GM12878 (cell line): ENCODE data around the gene NOP10. TPM values are rescaled to one million over a fixed set of nuclear protein-coding genes. Genes with fewer than 3 reads are reported as not detected.
A peak's percentile ranks its signal among the peaks of the same experiment; 100 is the strongest.

ENCODE experiments used
- ATAC-seq: fragments of 200-7000 bp; cut with Tn5 transposase; 3 replicates; pipeline ENCODE4 v1.9.1; 2020; ENCODE audit warnings: mild to moderate bottlenecking, moderate library complexity
- BruUV-seq: library from RNA; stranded (reverse); fragments of 400-500 nt; replicated peaks from 2 replicates; lab custom pipeline; 2021; lab: Mats Ljungman, UMichigan
- CTCF ChIA-PET: fragments of 300-600 bp; sonication (Branson Sonifier 250); formaldehyde crosslinking; extraction: SDS; loops from one replicate; lab custom pipeline; 2021; ENCODE audit warnings: inconsistent platforms; lab: Yijun Ruan, JAX
- POLR2A ChIA-PET: fragments of 350-600 bp; formaldehyde crosslinking; extraction: SDS; loops from one replicate; lab custom pipeline; 2021; ENCODE audit warnings: inconsistent platforms; lab: Charles Lee
- RAD21 ChIA-PET: fragments of 300-600 bp; sonication (Branson Sonifier 250); formaldehyde crosslinking; loops from one replicate; lab custom pipeline; 2023; ENCODE audit warnings: antibody characterized with exemption; ENCODE audit not compliant: unreplicated experiment; lab: Charles Lee
- SMC1A ChIA-PET: fragments of 300-600 bp; sonication (Branson Sonifier 250); formaldehyde crosslinking; loops from one replicate; lab custom pipeline; 2023; ENCODE audit not compliant: unreplicated experiment, uncharacterized antibody; lab: Charles Lee
- DNase-seq: peaks from one replicate; pipeline ENCODE4 v3.0.0-alpha.2; 2011; ENCODE audit warnings: low read depth, low spot score
- FAIRE-seq: peaks from 3 replicates; lab custom pipeline; 2011; peaks lifted over from hg19 to GRCh38; lab: Jason Lieb, UNC
- H2AFZ ChIP-seq: 2 replicates; pipeline ENCODE4 v1.6.0; 2011; ENCODE audit warnings: low read depth, low read length, control low read depth; ENCODE audit not compliant: control insufficient read depth
- H3K27ac ChIP-seq: 2 replicates; pipeline ENCODE4 v1.5.1; 2011; ENCODE audit warnings: control low read depth; ENCODE audit not compliant: control insufficient read depth, insufficient read depth
- H3K27me3 ChIP-seq, 2 experiments: replicated peaks in 1 of 2; 2 replicates each; pipeline versions ENCODE4 v1.6.0 to v1.6.1; 2011; ENCODE audit warnings: low read length in 1 of 2; ENCODE audit not compliant: control insufficient read depth in 2 of 2, insufficient read depth in 2 of 2
- H3K36me3 ChIP-seq, 2 experiments: 2 replicates each; pipeline ENCODE4 v1.5.1; 2011; ENCODE audit warnings: low read length in 1 of 2; ENCODE audit not compliant: control insufficient read depth in 2 of 2, insufficient read depth in 2 of 2
- H3K4me1 ChIP-seq: 2 replicates; pipeline ENCODE4 v1.6.1; 2011; ENCODE audit warnings: mild to moderate bottlenecking, low read length, moderate library complexity, mixed read lengths; ENCODE audit not compliant: control insufficient read depth, insufficient read depth
- H3K4me2 ChIP-seq: 2 replicates; pipeline ENCODE4 v1.6.0; 2011; ENCODE audit warnings: control low read depth; ENCODE audit not compliant: control insufficient read depth, insufficient read depth
- H3K4me3 ChIP-seq: fragments of 200-600 bp; sonication (generic); 2 replicates; pipeline ENCODE4 v1.5.1; 2016
- H3K79me2 ChIP-seq: 2 replicates; pipeline ENCODE4 v1.6.0; 2011; ENCODE audit warnings: low read length; ENCODE audit not compliant: control insufficient read depth, insufficient read depth
- H3K9ac ChIP-seq: 2 replicates; pipeline ENCODE4 v1.8.0; 2011; ENCODE audit warnings: low read length, control low read depth, mixed read lengths; ENCODE audit not compliant: control insufficient read depth, insufficient read depth
- H3K9me3 ChIP-seq: replicated peaks from 3 replicates; pipeline ENCODE4 v1.5.1; 2011; ENCODE audit warnings: mild to moderate bottlenecking, low read length; ENCODE audit not compliant: control insufficient read depth, insufficient read depth
- H4K20me1 ChIP-seq: 2 replicates; pipeline ENCODE4 v1.6.0; 2011; ENCODE audit not compliant: control insufficient read depth, insufficient read depth
- CHD1 ChIP-seq: IDR thresholded peaks from 2 replicates; pipeline ENCODE4 v1.6.1; 2012; ENCODE audit warnings: low read depth, low read length, improper control_type of control experiment
- POU2F2 ChIP-seq: IDR thresholded peaks from 3 replicates; pipeline ENCODE4 v1.6.1; 2011; ENCODE audit warnings: low read depth, mild to moderate bottlenecking, low read length, borderline replicate concordance
- SIX5 ChIP-seq: IDR thresholded peaks from 2 replicates; pipeline ENCODE4 v1.6.1; 2011; ENCODE audit warnings: mild to moderate bottlenecking, low read depth, low read length, moderate library complexity; ENCODE audit not compliant: severe bottlenecking
- TBL1XR1 ChIP-seq: IDR thresholded peaks from 2 replicates; pipeline ENCODE4 v1.6.1; 2012; ENCODE audit warnings: low read depth, low read length, improper control_type of control experiment
- ZBED1 ChIP-seq: IDR thresholded peaks from 2 replicates; pipeline ENCODE4 v1.6.1; 2016; ENCODE audit warnings: borderline replicate concordance
- WGBS: methylation state at CpG from one replicate; pipeline ENCODE4 v1.1.6; 2016; ENCODE audit warnings: low lambda C conversion rate; ENCODE audit not compliant: insufficient replicate concordance, insufficient coverage; ENCODE audit errors: missing lambda C conversion rate; 5-methylcytosine and 5-hydroxymethylcytosine counted together
- in situ Hi-C: fragments of 300-500 bp; cut with MboI; formaldehyde crosslinking; loops from 9 replicates; pipeline ENCODE4 v1.14.3; 2018; ENCODE audit warnings: mixed read lengths
- intact Hi-C: fragments of 100-400 bp; cut with micrococcal nuclease; formaldehyde crosslinking; loops from one replicate; pipeline ENCODE4 v1.14.2; 2022; ENCODE audit not compliant: unreplicated experiment
- polyA plus RNA-seq, 11 experiments: library from polyadenylated mRNA; depleted of rRNA in 4 of 11; unstranded in 6 of 11; stranded (reverse) in 5 of 11; fragments of >200 nt; fragmentation: Nextera tagmentation in 4 of 11; fragmentation: Illumina TruSeq in 1 of 11; extraction: Ambion mirVana in 4 of 11; extraction: Trizol in 1 of 11; gene quantifications; 1 replicate in 1 of 11; 2 replicates in 10 of 11; pipeline versions ENCODE4 v1.2.1 to v1.2.3, GENCODE V29; 2011 to 2016; ENCODE audit warnings: inconsistent platforms in 2 of 11, missing spikeins in 2 of 11, low read depth in 1 of 11
- total RNA-seq, 4 experiments: library from RNA; depleted of rRNA in 3 of 4; stranded (reverse); fragments of >200 nt in 3 of 4; fragmentation: Illumina TruSeq in 1 of 4; extraction: Trizol in 1 of 4; gene quantifications; 2 replicates each; pipeline versions ENCODE4 v1.2.1 to v1.2.3, GENCODE V29; 2013 to 2021
- TF ChIP-seq, protein P1 (sequence below): fragments of 450-650 bp; IDR thresholded peaks from 2 replicates; pipeline ENCODE4 v1.6.1; 2016; ENCODE audit warnings: mild to moderate bottlenecking, moderate library complexity, borderline replicate concordance
- TF ChIP-seq, protein P2 (sequence below): fragments of 450-650 bp; IDR thresholded peaks from 2 replicates; pipeline ENCODE4 v1.6.1; 2014; ENCODE audit warnings: mild to moderate bottlenecking
- TF ChIP-seq, protein P3 (sequence below): IDR thresholded peaks from 2 replicates; pipeline ENCODE4 v1.6.1; 2011; ENCODE audit warnings: borderline replicate concordance, low read depth, mild to moderate bottlenecking, moderate library complexity, low read length; ENCODE audit not compliant: insufficient read depth, poor library complexity, severe bottlenecking
- TF ChIP-seq, protein P4 (sequence below): fragments of 450-650 bp; IDR thresholded peaks from 2 replicates; pipeline ENCODE4 v1.6.1; 2017; ENCODE audit warnings: antibody characterized with exemption, mild to moderate bottlenecking, moderate library complexity

The NOP10 gene
- total and polyA plus RNA-seq, 10 of the 15 experiments (the other 5 are each of a cell fraction or from before 2014, with no cell fraction given) = 225 to 1,778 (median 537) TPM

DNA sequence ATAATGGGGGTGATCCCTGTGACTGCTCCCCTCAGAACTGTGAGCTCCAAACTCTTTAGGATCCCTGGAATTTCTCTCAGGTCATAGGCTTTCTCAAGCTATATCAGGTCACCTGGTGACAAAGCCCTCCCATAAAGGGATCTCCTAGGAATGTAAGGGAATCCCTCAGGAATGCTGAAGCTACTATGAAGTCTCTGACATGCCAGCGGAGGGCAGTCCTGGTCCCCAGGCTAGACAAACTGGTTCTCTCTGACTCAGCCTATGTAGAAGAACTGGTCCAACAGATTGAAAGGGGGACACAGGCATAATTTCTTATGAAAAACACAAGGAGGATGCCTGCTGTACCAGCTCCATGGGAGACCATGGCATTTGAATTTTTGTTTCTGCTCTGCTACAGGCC, 17.4 kb upstream of the NOP10 start (continued):
- TF ChIP-seq ZBED1 = no peak
- TF ChIP-seq, all 136 proteins: peak for 0

DNA sequence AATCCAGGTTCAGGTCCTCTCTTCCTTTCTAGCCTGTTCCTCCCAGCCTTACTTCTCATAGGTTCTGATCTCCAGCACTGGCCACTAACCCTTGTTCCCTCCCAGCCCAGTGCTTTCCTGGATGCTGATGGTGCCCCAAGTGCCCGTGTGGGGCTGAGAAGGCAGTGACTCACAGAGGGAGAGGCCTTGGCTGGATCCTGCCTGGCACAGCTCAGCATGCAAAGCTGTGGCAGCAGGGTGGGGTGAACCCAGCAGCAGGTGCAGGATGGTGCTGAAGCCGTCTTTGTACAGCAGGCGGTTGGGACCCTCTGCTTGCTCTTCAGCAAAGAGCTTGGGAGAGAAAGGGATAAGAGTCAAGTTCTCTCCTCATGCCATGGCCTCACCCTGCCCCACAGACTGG, 16.5 kb upstream of the NOP10 start:
- DNase-seq (no peak), FAIRE-seq (no peak), ATAC-seq (no peak)
- Histone ChIP-seq H3K27ac (no peak overlapping the region), H3K4me2 (no peak overlapping the region), H3K4me1 (no peaks in the 10 kb centered on the region), H3K9ac (no peak overlapping the region), H2AFZ (no peak overlapping the region), H3K36me3 (peaks cover 0 to 21% of the 10 kb centered on the region in 2 experiments), H3K79me2 (no peaks in the 10 kb centered on the region; the same call in 1 of the 2 replicates), H4K20me1 (no peaks in the 10 kb centered on the region), H3K4me3 (no peak overlapping the region), H3K27me3 (no peaks in the 10 kb centered on the region), H3K9me3 (no peaks in the 10 kb centered on the region)
- intact Hi-C loops (no loop called here), in situ Hi-C loops (no loop called here)
- SMC1A ChIA-PET = interaction anchor here (0.9 kb wide), 1 partner anchor 24 kb away, joined by 3 read pairs; no protein-coding TSS in a partner anchor
- TSS peak; percentile 42 for BruUV-seq
- RAD21 ChIA-PET = interaction anchor here (1.5 kb wide), 1 partner anchor 8 kb away, joined by 3 read pairs; the partner anchor contains the start of gene LPCAT4
- POLR2A ChIA-PET = interaction anchor here (0.5 kb wide), 1 partner anchor 156 kb away, joined by 4 read pairs; no protein-coding TSS in a partner anchor
- TF ChIP-seq, protein P1, sequence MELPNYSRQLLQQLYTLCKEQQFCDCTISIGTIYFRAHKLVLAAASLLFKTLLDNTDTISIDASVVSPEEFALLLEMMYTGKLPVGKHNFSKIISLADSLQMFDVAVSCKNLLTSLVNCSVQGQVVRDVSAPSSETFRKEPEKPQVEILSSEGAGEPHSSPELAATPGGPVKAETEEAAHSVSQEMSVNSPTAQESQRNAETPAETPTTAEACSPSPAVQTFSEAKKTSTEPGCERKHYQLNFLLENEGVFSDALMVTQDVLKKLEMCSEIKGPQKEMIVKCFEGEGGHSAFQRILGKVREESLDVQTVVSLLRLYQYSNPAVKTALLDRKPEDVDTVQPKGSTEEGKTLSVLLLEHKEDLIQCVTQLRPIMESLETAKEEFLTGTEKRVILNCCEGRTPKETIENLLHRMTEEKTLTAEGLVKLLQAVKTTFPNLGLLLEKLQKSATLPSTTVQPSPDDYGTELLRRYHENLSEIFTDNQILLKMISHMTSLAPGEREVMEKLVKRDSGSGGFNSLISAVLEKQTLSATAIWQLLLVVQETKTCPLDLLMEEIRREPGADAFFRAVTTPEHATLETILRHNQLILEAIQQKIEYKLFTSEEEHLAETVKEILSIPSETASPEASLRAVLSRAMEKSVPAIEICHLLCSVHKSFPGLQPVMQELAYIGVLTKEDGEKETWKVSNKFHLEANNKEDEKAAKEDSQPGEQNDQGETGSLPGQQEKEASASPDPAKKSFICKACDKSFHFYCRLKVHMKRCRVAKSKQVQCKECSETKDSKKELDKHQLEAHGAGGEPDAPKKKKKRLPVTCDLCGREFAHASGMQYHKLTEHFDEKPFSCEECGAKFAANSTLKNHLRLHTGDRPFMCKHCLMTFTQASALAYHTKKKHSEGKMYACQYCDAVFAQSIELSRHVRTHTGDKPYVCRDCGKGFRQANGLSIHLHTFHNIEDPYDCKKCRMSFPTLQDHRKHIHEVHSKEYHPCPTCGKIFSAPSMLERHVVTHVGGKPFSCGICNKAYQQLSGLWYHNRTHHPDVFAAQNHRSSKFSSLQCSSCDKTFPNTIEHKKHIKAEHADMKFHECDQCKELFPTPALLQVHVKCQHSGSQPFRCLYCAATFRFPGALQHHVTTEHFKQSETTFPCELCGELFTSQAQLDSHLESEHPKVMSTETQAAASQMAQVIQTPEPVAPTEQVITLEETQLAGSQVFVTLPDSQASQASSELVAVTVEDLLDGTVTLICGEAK = no peak
- TF ChIP-seq POU2F2 (no peak), TBL1XR1 (no peak), SIX5 (no peak), CHD1 (no peak)
- TF ChIP-seq, protein P2, sequence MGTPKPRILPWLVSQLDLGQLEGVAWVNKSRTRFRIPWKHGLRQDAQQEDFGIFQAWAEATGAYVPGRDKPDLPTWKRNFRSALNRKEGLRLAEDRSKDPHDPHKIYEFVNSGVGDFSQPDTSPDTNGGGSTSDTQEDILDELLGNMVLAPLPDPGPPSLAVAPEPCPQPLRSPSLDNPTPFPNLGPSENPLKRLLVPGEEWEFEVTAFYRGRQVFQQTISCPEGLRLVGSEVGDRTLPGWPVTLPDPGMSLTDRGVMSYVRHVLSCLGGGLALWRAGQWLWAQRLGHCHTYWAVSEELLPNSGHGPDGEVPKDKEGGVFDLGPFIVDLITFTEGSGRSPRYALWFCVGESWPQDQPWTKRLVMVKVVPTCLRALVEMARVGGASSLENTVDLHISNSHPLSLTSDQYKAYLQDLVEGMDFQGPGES = no peak
- TF ChIP-seq, protein P3, sequence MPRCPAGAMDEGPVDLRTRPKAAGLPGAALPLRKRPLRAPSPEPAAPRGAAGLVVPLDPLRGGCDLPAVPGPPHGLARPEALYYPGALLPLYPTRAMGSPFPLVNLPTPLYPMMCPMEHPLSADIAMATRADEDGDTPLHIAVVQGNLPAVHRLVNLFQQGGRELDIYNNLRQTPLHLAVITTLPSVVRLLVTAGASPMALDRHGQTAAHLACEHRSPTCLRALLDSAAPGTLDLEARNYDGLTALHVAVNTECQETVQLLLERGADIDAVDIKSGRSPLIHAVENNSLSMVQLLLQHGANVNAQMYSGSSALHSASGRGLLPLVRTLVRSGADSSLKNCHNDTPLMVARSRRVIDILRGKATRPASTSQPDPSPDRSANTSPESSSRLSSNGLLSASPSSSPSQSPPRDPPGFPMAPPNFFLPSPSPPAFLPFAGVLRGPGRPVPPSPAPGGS = no peak
- TF ChIP-seq, protein P4, sequence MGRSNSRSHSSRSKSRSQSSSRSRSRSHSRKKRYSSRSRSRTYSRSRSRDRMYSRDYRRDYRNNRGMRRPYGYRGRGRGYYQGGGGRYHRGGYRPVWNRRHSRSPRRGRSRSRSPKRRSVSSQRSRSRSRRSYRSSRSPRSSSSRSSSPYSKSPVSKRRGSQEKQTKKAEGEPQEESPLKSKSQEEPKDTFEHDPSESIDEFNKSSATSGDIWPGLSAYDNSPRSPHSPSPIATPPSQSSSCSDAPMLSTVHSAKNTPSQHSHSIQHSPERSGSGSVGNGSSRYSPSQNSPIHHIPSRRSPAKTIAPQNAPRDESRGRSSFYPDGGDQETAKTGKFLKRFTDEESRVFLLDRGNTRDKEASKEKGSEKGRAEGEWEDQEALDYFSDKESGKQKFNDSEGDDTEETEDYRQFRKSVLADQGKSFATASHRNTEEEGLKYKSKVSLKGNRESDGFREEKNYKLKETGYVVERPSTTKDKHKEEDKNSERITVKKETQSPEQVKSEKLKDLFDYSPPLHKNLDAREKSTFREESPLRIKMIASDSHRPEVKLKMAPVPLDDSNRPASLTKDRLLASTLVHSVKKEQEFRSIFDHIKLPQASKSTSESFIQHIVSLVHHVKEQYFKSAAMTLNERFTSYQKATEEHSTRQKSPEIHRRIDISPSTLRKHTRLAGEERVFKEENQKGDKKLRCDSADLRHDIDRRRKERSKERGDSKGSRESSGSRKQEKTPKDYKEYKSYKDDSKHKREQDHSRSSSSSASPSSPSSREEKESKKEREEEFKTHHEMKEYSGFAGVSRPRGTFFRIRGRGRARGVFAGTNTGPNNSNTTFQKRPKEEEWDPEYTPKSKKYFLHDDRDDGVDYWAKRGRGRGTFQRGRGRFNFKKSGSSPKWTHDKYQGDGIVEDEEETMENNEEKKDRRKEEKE = no peak
- 67% methylated on average over 3 of the region's 3 CpGs for WGBS
- CTCF ChIA-PET = interaction anchor here (2.1 kb wide), 1 partner anchor 118 kb away, joined by 8 read pairs; no protein-coding TSS in a partner anchor
